ENCODE data around the gene CXCL3. TPM values are rescaled to one million over a fixed set of nuclear protein-coding genes. Genes with fewer than 3 reads are reported as not detected.

CXCL3 gene
- total RNA-seq, 4 donors from 2014 or later, result 0.62 to 2.5 TPM; not detected in 2

DNA sequence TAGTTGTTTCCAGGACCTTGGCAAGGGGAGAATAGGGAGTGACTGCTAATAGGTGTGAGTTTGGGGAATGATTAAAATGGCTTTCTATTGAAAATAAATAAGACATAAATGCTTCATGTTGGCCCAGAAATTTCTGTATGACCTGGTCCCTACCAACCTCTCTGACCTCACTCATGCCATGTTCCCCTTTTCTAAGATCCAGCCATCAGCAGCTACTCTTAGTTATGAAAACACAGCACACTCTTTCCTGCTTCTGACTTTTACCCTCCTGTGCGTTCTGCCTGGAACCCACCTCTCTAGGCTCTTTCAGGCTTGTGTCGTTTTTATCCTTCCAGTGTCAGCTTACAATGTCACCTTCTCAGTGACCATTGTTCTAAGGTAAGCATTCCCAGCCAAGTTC is 25.2 kb downstream of the CXCL3 start:
- TF ChIP-seq, protein P1, sequence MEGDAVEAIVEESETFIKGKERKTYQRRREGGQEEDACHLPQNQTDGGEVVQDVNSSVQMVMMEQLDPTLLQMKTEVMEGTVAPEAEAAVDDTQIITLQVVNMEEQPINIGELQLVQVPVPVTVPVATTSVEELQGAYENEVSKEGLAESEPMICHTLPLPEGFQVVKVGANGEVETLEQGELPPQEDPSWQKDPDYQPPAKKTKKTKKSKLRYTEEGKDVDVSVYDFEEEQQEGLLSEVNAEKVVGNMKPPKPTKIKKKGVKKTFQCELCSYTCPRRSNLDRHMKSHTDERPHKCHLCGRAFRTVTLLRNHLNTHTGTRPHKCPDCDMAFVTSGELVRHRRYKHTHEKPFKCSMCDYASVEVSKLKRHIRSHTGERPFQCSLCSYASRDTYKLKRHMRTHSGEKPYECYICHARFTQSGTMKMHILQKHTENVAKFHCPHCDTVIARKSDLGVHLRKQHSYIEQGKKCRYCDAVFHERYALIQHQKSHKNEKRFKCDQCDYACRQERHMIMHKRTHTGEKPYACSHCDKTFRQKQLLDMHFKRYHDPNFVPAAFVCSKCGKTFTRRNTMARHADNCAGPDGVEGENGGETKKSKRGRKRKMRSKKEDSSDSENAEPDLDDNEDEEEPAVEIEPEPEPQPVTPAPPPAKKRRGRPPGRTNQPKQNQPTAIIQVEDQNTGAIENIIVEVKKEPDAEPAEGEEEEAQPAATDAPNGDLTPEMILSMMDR (IDR thresholded peaks at IDR 0.05), result no peak
- no peak for TF ChIP-seq POLR2A (IDR thresholded peaks at IDR 0.05)
- H3K27ac ChIP-seq, result no peak overlapping the region
- no peak for DNase-seq
- H3K4me3 ChIP-seq, result no peak overlapping the region
- no peaks in the 10 kb centered on the region for H3K9me3 ChIP-seq
- intact Hi-C loops (cut with DNase I; ENCODE audit: low total_unique reads), result no loop called here
- H3K27me3 ChIP-seq, result no peaks in the 10 kb centered on the region
- H3K36me3 ChIP-seq, result no peaks in the 10 kb centered on the region
- H3K4me1 ChIP-seq, result no peaks in the 10 kb centered on the region

GRCh38 chr4:74012130-74012529 is 26.4 kb downstream of the CXCL3 start:
- no peak for DNase-seq
- no peak for TF ChIP-seq POLR2A (IDR thresholded peaks at IDR 0.05)
- TF ChIP-seq, protein P1 (IDR thresholded peaks at IDR 0.05), result no peak
- no peaks in the 10 kb centered on the region for H3K9me3 ChIP-seq
- no peaks in the 10 kb centered on the region for H3K36me3 ChIP-seq
- no peaks in the 10 kb centered on the region for H3K4me1 ChIP-seq
- no peak overlapping the region for H3K27ac ChIP-seq
- intact Hi-C loops (cut with DNase I; ENCODE audit: low total_unique reads), result no loop called here
- no peak overlapping the region for H3K4me3 ChIP-seq
- H3K27me3 ChIP-seq, result no peaks in the 10 kb centered on the region

- no peaks in the 10 kb centered on the region for H3K27me3 ChIP-seq
- intact Hi-C loops (cut with DNase I; ENCODE audit: low total_unique reads), result no loop called here
- DNase-seq, result no peak
- TF ChIP-seq POLR2A (IDR thresholded peaks at IDR 0.05), result no peak
- TF ChIP-seq, protein P1 (IDR thresholded peaks at IDR 0.05), result no peak
- H3K9me3 ChIP-seq, result no peaks in the 10 kb centered on the region
- H3K27ac ChIP-seq, result no peak overlapping the region
- no peaks in the 10 kb centered on the region for H3K4me1 ChIP-seq
- no peak overlapping the region for H3K4me3 ChIP-seq
- H3K36me3 ChIP-seq, result no peaks in the 10 kb centered on the region
Measured at GRCh38 chr4:74009307-74009706, 29.2 kb downstream of the CXCL3 start.

GRCh38 chr4:74006009-74006476 is 32.4 kb downstream of the CXCL3 start:
- Histone ChIP-seq H3K4me1 (no peaks in the 10 kb centered on the region), H3K27me3 (no peaks in the 10 kb centered on the region), H3K27ac (no peak overlapping the region), H3K36me3 (no peaks in the 10 kb centered on the region), H3K4me3 (no peak overlapping the region), H3K9me3 (no peaks in the 10 kb centered on the region)
- TF ChIP-seq POLR2A (IDR thresholded peaks at IDR 0.05), result no peak
- TF ChIP-seq, protein P1 (IDR thresholded peaks at IDR 0.05), result no peak
- intact Hi-C loops (cut with DNase I; ENCODE audit: low total_unique reads), result no loop called here
- no peak for DNase-seq

DNA sequence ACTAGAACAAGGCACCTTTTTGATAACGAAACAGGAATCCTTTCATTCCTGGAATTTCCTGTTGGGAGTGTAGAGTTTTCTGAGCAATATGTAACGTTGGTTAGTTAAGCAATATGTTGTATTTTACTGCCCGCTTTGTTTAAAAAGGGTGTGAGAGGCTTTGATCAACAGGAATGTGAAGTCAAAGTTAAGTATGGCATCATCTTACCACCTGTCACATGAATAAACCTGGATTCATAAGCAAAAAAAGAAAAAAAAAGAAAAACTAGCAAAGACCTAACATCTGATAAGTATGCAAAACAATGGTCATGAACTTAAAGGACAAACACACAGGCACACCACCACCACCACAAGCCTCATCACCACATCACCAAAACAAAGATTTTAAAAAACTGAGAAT is 33.0 kb downstream of the CXCL3 start:
- Histone ChIP-seq H3K27me3 (no peaks in the 10 kb centered on the region), H3K9me3 (no peaks in the 10 kb centered on the region), H3K4me3 (no peak overlapping the region), H3K36me3 (no peaks in the 10 kb centered on the region), H3K4me1 (no peaks in the 10 kb centered on the region), H3K27ac (no peak overlapping the region)
- no peak for TF ChIP-seq POLR2A (IDR thresholded peaks at IDR 0.05)
- TF ChIP-seq, protein P1 (IDR thresholded peaks at IDR 0.05), result no peak
- intact Hi-C loops (cut with DNase I; ENCODE audit: low total_unique reads), result no loop called here
- no peak for DNase-seq
